Left colon (tissue), 2 donors: ENCODE data around the gene UCN2. TPM values are rescaled to one million over a fixed set of nuclear protein-coding genes. Genes with fewer than 3 reads are reported as not detected.
"Not testable (repeated sequence)": the region's sequence is repeated elsewhere in the genome, so short reads cannot be mapped to it uniquely, and the experiment has no call there.

Experiments used
- ATAC-seq: fragments of 200-7000 bp; cut with Tn5 transposase; one replicate; pipeline ENCODE4 v1.9.1; 2020; ENCODE audit warnings: mild to moderate bottlenecking, moderate library complexity
- DNase-seq, 2 donors: peaks; one replicate each; pipeline ENCODE4 v3.0.0-alpha.2; 2020
- intact Hi-C, 2 donors: fragments of 100-400 bp; cut with DNase I in 1 of 2; cut with micrococcal nuclease in 1 of 2; formaldehyde crosslinking; loops; one replicate each; pipeline versions ENCODE4 v1.11.2 to v1.14.0; 2022; cut with DNase I, micrococcal nuclease
- total RNA-seq, 2 donors: library from RNA; stranded (reverse); fragmentation: NEBNext Ultra II Directional; extraction: Animal tissue kit (Norgen Biotek cat#: 25700); gene quantifications; one replicate each; pipeline ENCODE4 v1.2.1, GENCODE V29; 2021
- donor health status: DM: no; HTN: no; CAD: no.
- donor health status: DM: yes; HTN: yes; CAD: no.

The UCN2 gene
- total RNA-seq, 2 donors from 2014 or later = not detected

- intact Hi-C loops = loop anchor here in 1 of 2 donors (5.0 kb wide), 1 partner anchor 89 kb away; no protein-coding TSS in a partner anchor
Measured at GRCh38 chr3:48551651-48552050, 11.9 kb downstream of the UCN2 start.

DNA sequence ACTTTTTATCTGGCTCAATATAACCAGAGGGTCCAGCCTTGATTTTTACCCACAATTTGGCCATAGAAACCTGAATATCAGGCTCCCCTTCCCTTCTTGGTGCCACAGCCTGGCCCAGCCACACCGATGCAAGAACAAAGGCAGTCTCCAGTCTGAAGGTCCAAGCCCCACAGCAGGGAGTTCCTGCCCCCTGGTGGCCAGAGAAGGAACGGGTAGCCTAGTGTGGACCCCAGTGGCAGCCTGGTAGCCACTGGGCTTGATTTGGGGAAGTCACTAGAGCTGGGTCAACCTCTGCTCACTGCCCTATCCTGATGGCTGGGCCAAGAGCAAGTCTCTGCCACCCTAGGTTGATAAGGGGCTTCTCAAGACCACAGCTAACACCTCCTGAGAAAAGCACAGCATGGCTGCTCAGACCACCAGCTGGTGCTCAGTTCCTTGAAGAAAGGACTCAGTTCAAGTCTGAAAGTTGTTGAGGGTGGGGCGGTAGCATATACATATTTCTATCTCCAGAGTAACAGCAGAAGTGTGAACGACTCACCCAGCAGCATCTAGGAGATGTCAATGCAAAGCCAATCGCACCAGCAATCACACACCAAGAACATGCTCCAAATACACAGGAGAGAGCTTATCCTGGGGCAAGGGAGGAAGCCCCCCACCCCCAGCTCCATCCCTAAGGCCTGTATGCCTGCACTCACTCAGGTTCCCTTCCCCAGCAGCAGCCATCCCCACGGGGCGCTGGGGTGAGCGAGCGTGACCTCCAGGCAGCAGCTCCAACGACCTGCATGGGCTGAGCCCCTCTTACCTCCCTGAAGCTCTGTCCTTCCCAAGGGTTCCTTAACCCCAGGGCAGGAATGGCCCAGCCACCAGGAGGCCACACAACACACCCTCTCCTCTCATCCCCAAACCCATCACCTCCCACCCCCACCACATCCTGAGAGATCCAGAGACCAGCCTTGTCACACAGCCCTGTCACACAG lies 14.6 kb downstream of the UCN2 start:
- ATAC-seq (peak; percentile 84), DNase-seq (peak; percentile 69 to 90)
- intact Hi-C loops = loop anchor here in 1 of 2 donors (5.0 kb wide), 2 partner anchors 87 to 147 kb away; no protein-coding TSS in a partner anchor

More at GRCh38 chr3:48551651-48552050, 11.9 kb downstream of the UCN2 start:
- not testable (repeated sequence) for DNase-seq, ATAC-seq

DNA sequence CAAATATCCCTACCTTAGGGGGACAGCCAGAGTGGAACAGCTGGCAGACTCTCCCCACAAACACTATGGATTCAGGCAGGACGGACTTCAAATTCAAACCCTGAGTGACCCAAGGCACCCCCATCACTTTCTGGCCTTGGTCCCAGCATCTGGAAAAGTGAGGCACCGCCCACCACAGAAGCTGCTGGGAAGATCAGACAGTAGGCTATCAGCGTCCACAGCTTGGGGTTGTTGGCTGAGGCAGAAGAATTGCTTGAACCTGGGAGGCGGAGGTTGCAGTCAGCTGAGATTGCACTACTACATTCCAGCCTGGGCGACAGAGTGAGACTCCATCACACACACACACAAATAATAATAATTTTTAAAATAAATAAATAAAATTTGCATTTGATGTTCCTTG lies 15.5 kb downstream of the UCN2 start:
- ATAC-seq = no peak
- intact Hi-C loops = loop anchor here in 1 of 2 donors (5.0 kb wide), 2 partner anchors 86 to 146 kb away; no protein-coding TSS in a partner anchor
- DNase-seq = no peak

DNA sequence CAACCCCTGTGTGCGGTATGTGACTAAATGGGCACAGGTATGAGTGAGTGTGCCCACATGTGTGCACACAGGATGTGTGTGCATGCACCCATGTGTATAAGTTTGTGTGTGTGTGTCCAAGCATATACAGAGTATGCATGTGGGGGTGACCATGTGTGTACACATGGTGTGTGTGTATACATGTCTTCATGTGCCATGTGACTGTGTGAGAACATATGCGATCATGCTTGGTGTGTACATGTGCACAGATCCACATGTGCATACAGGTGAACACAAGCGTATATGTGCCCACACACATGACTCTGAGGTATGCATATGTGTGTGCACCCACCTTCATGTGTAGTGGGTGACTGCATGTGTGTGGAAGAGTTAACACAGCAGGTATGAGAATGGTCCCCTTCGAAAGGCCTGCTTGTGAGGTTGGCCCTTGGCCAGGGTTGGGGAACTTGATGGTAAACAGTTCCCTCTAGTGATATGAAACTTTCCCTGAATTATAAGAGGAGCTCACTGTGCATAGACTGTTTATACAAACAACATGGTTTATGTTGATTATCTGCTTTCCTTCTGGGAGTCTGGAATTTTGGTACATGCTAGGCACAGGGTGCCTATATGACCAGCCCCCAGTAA lies 17.3 kb downstream of the UCN2 start:
- no peak for DNase-seq
- intact Hi-C loops = loop anchor here in 1 of 2 donors (5.0 kb wide), 2 partner anchors 84 to 144 kb away; no protein-coding TSS in a partner anchor

GRCh38 chr3:48544141-48544540 lies 19.4 kb downstream of the UCN2 start:
- DNase-seq = no peak
- no peak for ATAC-seq
- intact Hi-C loops = no loop called here

More for the DNA sequence above, 17.3 kb downstream of the UCN2 start:
- ATAC-seq = no peak

DNA sequence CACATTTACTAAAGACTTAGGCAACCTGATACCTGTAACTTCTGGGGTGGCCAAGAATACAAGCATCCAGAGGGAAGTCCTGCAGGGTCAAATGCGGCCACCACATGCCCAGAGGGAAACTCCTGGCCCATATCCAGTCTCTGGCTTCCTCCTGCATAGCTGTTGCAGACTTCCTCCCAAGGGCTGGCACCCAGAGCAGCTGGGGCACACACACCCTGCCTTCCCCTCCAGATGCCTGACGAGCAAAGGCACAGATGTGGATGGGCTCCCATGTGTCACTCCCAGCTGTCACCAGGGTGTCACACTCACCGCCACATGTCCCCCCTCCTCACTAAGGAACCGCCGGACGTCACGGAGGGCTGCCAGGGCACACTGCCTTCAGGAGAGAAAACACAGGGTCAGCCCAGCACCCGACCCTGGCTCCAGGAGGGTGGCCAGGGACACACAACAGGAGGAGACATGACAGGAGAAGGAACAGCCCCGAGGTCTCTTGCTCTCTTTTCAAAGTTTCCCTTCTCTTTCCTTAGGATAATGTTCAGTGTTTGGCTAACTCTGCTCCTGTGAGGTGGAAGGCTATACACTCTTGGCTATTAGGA lies 20.2 kb downstream of the UCN2 start:
- DNase-seq (no peak), ATAC-seq (no peak)
- intact Hi-C loops = no loop called here

DNA sequence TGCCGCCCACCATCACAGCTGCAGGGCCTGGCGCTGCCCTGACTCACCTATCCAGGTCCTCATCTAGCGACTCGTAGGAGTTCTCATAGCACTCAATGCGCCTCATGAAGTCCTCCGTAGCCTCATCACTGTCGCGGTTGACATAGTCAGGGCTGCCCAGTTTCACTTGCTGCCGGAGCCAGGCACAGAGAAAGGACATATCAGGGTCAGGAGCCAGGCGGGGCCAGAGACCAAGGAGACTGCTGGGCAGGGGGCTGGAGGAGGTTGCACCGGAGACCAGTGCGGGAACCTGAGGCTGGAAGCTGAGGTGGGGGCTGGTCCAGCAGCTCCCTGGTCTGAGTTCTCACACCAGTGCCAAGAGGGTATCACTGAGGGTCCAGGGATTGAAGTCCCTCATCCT lies 25.1 kb downstream of the UCN2 start:
- DNase-seq (no peak), ATAC-seq (no peak)
- intact Hi-C loops = no loop called here

GRCh38 chr3:48536785-48537184 lies 26.8 kb downstream of the UCN2 start:
- intact Hi-C loops = no loop called here
- peak; percentile 97 for ATAC-seq
- no peak for DNase-seq

DNA sequence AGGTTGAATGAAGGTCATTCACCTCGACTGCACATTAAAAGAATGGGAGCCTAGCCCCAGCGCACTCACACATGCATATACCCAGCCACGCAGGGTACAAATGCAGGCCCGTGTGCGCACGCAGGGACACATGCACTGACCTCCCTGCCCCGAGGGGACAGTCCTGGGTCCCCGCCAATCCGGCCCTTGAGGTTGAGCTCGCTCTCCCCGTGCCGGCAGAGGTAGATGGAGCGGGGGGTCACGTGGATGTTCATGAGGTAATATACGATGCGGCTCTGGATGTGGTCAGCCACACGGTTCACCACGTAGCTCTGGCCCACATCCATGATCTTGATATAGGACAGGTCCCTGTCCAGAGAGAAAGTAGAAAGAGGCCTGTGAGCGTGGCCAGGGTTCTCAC lies 27.5 kb downstream of the UCN2 start:
- no peak for DNase-seq
- ATAC-seq = no peak
- intact Hi-C loops = no loop called here

GRCh38 chr3:48535578-48535977 lies 28.0 kb downstream of the UCN2 start:
- ATAC-seq (no peak), DNase-seq (no peak)
- intact Hi-C loops = no loop called here

- DNase-seq (no peak), ATAC-seq (no peak)
- intact Hi-C loops = no loop called here
Measured at GRCh38 chr3:48532977-48533337, 30.6 kb downstream of the UCN2 start.

DNA sequence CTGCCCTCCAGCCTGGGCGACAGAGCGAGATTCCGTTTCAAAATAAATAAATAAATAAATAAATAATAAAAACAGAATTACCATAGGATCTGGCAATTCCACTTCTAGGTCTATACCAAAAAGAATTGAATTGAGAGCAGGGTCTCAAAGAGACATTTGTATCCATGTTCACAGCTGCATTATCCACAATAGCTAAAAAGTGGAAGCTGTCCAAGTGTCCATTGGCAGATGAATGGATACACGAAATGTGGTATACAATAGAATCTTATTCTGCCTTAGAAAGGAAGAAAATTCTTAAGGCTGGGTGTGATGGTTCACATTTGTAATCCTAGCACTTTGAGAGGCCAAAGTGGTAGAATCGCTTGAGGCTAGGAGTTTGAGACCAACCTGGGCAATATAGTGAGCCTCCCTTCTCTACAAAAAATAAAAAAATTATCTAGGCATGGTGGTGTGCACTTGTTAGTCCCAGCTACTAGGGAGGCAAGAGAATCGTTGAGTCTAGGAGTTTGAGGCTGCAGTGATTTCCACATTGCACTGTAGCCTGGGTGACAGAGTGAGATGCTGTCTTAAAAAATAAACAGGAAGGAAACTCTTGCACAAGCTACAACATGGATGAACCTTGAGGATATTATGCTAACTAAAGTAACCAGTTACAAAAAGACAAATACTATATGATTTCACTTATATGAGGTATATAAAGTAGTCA lies 31.2 kb downstream of the UCN2 start:
- intact Hi-C loops = no loop called here
- ATAC-seq (no peak), DNase-seq (no peak)

DNA sequence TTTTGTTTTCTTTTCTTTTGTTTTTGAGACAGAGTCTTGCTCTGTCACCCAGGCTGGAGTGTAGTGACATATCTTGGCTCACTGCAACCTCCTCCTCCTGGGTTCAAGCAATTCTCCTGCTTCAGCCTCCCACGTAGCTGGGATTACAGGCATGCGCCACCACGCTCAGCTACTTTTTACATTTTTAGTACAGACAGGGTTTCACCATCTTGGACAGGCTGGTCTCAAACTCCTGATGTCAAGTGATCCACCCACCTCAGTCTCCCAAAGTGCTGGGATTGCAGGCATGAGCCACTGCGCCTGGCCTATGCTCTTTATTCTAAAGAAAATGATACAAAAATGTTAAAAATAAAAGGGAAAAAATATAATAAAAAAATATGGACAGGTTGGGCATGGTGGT lies 32.9 kb downstream of the UCN2 start:
- DNase-seq, ATAC-seq, intact Hi-C loops: not testable (repeated sequence)

- DNase-seq = no peak
- no peak for ATAC-seq
- intact Hi-C loops = no loop called here
Measured at GRCh38 chr3:48528754-48529153, 34.8 kb downstream of the UCN2 start.

DNA sequence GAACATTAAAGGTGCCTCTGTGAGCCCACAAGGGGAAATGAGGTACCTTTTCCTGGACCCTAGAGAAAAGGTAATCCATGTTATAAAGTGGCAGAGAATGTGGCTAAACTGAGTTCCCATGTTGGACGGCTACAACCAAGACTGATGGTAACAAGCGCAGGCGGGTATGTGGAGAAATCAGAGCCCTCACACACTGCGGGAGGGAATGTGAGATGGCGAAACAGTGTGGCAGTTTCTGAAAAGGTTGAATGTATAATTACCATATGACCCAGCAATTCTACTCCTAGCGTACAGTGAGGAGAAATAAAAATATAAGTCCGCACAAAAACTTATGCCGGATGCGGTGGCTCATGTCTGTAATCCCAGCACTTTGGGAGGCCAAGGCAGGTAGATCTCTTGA lies 35.5 kb downstream of the UCN2 start:
- ATAC-seq = no peak
- no peak for DNase-seq
- intact Hi-C loops = no loop called here

DNA sequence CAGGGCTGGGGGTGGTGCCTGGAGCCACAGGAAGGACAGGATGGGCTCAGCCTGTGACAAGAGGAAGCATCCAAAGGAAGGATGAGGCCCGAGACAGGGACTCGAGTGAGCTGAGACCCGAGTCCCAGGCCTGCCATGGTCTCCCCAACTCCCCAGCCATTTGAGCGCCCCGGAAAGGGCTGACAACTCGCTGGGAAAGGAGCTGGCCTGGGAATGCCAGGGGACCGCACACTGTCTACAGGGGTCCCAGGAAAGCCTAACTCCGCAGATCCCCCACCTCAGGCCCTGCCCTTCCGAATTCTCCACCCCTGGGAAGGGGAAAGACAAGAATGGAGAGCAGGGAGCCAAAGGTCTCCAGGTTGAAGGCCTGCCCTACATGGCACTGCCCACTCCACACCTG lies 38.6 kb downstream of the UCN2 start:
- no peak for ATAC-seq
- intact Hi-C loops = no loop called here
- DNase-seq = no peak

DNA sequence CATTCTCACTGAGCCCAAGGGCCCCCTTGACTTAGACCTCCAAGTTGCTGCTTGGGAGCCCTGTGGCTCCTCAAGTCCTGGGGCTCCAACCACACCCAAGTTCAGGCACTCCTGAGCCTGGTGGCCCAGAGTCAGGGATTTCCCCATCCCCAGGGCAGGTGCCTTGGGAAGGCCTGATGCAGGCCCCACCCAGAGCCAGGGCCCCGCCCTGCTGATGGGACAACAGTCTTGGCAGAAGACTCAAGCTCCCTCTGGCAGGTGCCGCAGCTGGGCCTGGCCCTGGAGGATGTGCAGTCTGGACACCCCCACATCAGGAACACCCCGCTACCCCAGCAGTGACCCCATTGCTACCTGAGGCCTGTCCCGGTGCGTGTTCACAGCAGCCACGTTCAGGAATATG lies 41.9 kb downstream of the UCN2 start:
- ATAC-seq (peak; percentile 76), DNase-seq (peak in 1 of 2 donors; percentile 20)
- intact Hi-C loops = no loop called here

DNA sequence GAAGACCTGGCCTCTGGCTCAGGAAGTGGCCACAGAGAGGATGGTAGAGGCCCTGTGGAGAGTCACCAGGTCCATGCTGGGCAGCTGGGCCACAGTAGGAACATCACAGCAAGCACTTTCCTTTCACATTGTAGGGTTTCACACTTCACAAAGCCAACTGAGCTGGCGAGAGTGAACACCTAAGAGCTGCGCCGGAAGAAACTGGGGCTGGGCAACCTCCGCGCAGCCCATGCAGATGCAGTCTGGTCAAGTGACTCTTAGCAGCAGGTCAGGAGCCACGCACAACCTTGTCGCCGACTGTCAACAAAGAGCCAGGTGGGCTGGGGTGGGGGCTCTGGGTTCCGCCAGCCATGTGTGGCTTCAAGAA lies 44.3 kb downstream of the UCN2 start:
- intact Hi-C loops = no loop called here
- no peak for DNase-seq
- ATAC-seq = no peak
